ENCODE measurements around the gene IGHMBP2.
"Not testable (repeated sequence)": the region's sequence is repeated elsewhere in the genome, so short reads cannot be mapped to it uniquely, and the experiment has no call there.

IGHMBP2 gene

DNA sequence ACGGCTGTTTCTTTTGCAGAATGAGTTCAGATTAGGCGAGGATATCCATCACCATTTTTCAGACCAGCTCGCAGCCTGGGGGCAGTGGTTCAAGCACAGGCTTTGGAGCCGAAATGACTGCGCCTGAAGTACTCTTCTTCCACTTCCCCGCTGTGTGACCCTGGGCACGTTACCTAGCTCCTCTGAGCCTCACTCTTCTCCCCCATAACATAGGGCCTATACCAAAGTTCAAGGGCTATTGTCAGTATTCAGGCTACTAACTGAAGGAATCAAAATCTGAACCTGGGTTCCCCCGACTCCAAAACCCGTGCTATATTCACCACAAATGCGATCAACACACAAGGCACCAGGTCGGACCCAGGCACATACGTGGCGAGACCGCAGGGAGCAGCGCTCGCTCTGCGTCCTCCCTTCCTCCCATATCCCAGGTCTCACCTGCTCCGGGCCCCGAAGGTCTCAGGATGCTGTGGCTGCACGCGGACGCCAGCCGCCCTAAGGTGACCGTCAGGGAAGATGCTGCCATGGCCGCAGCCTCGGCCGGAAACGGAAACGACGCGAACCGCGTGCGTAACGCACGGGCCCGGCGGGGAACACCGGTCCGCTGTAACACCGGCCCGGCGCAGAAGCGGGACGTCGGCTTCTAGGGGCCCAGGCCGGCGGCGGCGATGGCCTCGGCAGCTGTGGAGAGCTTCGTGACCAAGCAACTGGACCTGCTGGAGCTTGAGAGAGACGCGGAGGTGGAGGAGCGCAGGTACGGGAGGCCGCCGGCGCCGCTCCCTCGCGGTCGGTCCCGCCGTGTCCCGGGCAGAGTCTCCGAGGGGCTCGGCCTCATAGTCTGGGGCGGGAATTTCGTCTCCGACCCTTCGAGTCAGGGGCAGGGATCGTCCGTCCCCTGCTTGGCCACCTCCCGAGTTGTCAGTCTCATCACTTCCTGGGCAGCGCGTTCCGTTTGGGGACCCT, at the start of gene IGHMBP2, which contains the start of gene MRPL21:
TSS of gene IGHMBP2 (plus strand) at position 604 of the 960 bp plus-strand sequence. CDS start at position 666, 62 bp downstream.
TSS of gene MRPL21 (minus strand) at position 545 of the 960 bp plus-strand sequence. CDS start at position 523, 22 bp downstream.
- DNase-seq, result peak; percentile 82 to 89

DNA sequence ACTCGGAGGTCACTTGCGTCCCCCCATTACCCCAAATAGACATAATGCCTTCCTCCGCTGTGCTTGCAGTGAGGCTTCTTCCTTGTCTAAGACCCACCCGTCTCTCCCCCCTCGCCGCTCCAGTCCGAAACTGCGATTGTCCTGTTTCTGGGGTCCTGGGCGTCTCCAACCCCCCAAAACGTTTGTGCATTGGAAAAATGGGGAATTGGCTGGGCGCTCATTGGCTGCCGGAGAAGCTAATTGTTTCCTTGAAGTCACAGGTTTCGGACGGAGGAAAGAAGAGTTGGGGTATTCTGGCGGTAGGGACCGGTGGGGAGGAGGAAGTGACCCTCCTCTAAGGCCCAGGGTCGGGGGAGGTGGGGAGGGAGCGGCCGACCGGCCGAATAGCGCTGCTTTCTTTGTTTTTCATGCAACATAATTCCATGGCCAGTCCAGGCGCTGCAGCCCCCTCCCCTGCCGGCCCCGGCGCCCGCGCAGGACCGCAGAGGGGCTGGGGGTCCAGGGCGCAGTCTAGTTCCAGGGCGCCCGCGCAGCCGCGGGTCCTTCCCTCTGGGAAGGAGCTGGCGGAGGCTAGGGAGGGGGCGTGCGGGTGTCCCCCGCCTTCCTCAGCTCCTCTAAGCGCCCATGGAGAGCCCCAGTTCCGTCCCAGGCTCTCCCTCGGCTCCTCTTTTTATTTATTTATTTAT, 49.3 kb upstream of the IGHMBP2 start:
- no peak for DNase-seq

DNA sequence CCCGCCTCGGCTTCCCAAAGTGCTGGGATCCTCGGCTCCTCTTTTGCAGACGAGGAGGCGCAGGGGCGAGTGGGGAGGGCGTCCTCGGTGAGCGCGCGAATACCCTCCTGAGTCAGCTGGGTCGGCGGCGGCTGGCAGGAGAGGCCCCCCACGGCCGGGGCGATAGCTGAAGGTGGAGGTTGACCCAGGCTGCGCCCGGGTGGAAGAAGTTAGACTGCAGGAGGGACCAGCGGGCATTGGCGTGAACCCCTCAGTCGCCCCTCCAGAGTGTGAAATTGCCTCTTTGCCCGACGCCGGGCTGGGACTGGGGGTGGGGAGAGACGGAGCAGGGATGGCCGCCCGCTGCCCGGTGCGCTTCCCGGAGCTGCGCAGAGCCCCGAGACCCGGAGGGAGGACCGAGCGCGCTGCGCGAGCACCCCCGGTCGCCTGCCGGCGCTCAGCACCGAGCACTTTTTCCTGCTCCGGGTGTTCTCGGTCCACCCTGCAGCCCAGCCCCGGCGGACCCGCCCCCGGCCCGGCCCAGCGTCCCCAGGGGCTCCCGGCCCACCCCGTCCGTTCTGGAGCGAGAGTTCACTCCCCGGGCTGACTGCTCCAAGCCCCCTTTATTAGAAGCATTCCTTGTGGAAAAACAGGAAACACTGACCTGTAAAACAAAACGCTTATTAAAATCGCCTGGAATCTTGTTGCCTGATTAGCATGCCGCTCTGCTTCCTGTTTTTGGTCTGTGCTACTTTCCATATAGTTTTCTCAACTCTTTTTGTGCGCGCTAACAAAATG, 48.3 kb upstream of the IGHMBP2 start:
- DNase-seq, result no peak

DNA sequence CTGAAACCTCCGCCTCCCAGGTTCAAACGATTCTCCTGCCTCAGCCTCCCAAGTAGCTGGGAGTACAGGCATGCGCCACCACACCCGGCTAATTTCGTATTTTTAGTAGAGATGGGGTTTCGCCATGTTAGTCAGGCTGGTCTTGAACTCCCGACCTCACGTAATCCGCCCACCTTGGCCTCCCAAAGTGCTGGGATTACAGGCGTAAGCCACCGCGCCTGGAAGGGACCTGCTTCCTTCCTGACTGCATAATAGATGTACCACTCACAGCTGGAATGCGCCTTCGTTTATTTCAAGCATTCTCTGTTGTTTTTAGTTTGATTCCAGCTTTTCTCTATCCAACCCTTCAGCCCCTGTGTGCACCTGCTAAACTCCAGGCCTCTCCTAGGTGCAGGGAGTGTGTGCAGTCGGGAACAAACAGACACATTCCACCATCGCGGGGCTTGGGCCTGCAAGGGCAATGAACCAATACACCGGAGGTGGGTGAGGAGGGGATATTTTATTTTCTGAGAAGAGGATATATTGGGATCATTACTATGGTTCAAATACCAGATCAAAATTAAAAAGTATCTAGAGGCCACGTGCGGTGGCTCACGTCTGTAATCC, 47.2 kb upstream of the IGHMBP2 start:
- DNase-seq, result not testable (repeated sequence)

- no peak for DNase-seq
Measured at GRCh38 chr11:68857037-68857586, 46.6 kb upstream of the IGHMBP2 start.

- no peak for DNase-seq
Measured at GRCh38 chr11:68859123-68859522, 44.6 kb upstream of the IGHMBP2 start.

- DNase-seq, result no peak
Measured at GRCh38 chr11:68862421-68862820, 41.3 kb upstream of the IGHMBP2 start.

GRCh38 chr11:68863553-68864265, 40.0 kb upstream of the IGHMBP2 start:
- no peak for DNase-seq

DNA sequence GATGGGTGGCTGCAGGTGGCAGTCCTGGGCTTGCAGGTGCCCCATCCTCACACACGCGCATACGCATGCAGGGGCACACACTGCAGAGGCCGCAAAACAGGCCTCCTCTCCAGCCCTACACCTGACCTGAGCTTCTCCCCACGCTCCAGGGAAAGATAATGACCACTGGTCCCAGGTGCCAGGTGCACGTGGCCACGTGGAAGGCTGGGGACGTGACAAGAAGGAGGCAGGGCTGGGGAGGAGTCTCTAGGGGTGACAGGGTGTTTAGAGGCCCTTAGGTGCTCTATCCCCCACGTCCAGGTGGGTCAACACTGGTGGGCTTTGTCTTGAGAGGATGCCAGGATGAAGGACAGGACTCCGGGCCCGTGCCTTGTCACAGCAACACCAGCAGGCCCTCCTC, 38.5 kb upstream of the IGHMBP2 start:
- DNase-seq, result no peak

GRCh38 chr11:68867066-68867465, 36.6 kb upstream of the IGHMBP2 start:
- no peak for DNase-seq

DNA sequence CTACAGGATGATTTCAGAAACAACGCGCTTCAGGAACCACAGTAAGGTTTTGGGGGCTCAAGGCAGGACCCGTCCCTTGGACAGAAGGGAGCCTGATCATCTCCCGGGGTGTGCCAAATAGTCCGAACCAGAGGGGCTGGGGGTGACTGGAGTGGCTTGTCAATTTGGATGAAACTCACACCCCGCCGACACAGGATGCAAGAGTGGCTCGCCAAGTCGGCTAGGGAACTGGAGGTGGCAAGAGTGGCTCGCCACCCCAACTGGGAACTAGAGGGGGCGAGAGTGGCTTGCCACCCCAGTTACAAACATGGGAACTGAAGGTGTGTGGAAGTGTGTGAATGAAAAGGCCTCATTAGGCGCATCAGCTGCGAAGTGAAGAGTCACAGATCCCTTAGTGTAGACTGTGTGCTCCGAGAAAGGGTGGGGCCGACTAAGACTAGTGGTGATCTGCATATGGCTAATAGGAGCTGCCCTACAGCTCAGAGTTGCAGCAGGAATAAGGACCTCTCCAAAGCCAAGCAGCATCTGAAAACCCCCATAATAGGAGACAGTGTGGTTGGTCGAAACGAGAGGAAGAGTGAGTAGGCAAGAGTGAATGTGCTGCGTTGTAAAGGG, 35.4 kb upstream of the IGHMBP2 start:
- DNase-seq, result no peak

DNA sequence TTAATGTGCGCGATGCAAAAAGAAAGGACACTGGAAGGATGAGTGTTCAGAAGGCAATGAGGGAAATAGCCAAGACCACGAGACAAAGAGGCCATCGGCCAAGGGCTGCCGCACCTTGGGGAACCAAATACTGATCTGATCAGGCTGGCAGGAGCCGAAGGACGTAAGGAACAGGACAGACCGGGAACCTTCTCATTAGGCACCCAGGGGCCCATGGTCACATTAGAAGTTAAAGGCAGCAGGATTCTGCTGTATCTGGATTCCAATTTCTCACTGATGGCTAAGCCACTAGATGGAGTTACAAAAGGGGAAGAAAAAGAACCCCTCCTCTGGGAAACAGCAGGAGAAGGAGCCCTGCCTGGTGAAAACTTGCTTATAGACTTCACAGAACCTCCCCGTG, 33.2 kb upstream of the IGHMBP2 start:
- no peak for DNase-seq

GRCh38 chr11:68872216-68873003, 31.3 kb upstream of the IGHMBP2 start:
- no peak for DNase-seq

DNA sequence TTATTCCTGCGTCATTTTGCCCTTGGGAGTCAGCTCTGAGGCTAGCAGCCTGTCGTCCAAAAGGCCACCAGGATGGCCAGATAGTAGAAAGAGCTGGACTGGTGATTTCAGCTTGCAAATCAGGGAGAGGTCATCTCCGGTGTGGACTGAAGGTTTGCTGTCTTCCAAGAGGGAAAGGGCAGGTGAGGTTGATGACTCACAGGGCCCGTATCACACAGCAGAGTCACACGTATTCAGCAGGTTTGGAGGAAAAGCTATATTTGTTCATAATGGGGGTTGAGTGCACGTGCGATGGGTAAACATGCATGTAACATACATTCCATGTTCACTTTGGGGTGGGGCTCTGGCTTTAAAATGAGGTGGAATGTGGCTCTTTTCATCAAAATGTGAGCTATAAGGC, 25.7 kb upstream of the IGHMBP2 start:
- DNase-seq, result no peak

GRCh38 chr11:68880851-68881250, 22.8 kb upstream of the IGHMBP2 start:
- no peak for DNase-seq

DNA sequence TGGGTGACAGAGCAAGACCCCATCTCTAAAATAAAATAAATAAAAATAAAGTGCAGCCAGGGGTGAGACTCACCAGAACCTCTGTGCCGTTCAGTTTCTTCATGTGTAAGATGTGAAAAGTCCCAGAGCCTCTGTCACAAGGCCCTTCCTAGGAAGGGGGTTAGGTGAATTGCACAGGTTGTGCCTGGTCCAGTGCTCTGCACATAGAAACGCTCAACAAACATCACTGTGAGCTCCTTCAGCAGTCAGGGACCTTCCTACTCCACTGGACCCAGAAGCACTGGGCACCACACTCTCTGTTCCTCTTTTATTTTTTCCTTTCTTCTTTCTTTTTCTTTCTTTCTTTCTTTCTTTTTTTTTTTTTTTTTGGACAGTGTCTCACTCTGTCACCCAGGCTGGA, 22.4 kb upstream of the IGHMBP2 start:
- no peak for DNase-seq

- no peak for DNase-seq
Measured at GRCh38 chr11:68882391-68882790, 21.3 kb upstream of the IGHMBP2 start.

- DNase-seq, result not testable (repeated sequence)
Measured at GRCh38 chr11:68884827-68885226, 18.9 kb upstream of the IGHMBP2 start.

- no peak for DNase-seq
Measured at GRCh38 chr11:68889948-68890446, 13.7 kb upstream of the IGHMBP2 start.
